Measurements from ENCODE around the gene PPFIBP2.

- no peak for TF ChIP-seq CTCF (conservative IDR thresholded peaks at IDR 0.05; ENCODE audit: low read depth, low read length)
- TF ChIP-seq EZH2 (IDR thresholded peaks at IDR 0.05; ENCODE audit: borderline replicate concordance, low read depth, low read length, poor library complexity, severe bottlenecking): no peak
These were observed 7.6 kb upstream of the PPFIBP2 start for GRCh38 chr11:7506243-7506642.
